ENCODE results near the gene FAM111B.
"Not testable (repeated sequence)": the region's sequence is repeated elsewhere in the genome, so short reads cannot be mapped to it uniquely, and the experiment has no call there.

FAM111B gene, protein sequence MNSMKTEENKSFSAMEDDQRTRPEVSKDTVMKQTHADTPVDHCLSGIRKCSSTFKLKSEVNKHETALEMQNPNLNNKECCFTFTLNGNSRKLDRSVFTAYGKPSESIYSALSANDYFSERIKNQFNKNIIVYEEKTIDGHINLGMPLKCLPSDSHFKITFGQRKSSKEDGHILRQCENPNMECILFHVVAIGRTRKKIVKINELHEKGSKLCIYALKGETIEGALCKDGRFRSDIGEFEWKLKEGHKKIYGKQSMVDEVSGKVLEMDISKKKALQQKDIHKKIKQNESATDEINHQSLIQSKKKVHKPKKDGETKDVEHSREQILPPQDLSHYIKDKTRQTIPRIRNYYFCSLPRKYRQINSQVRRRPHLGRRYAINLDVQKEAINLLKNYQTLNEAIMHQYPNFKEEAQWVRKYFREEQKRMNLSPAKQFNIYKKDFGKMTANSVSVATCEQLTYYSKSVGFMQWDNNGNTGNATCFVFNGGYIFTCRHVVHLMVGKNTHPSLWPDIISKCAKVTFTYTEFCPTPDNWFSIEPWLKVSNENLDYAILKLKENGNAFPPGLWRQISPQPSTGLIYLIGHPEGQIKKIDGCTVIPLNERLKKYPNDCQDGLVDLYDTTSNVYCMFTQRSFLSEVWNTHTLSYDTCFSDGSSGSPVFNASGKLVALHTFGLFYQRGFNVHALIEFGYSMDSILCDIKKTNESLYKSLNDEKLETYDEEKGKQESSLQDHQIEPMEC

DNA sequence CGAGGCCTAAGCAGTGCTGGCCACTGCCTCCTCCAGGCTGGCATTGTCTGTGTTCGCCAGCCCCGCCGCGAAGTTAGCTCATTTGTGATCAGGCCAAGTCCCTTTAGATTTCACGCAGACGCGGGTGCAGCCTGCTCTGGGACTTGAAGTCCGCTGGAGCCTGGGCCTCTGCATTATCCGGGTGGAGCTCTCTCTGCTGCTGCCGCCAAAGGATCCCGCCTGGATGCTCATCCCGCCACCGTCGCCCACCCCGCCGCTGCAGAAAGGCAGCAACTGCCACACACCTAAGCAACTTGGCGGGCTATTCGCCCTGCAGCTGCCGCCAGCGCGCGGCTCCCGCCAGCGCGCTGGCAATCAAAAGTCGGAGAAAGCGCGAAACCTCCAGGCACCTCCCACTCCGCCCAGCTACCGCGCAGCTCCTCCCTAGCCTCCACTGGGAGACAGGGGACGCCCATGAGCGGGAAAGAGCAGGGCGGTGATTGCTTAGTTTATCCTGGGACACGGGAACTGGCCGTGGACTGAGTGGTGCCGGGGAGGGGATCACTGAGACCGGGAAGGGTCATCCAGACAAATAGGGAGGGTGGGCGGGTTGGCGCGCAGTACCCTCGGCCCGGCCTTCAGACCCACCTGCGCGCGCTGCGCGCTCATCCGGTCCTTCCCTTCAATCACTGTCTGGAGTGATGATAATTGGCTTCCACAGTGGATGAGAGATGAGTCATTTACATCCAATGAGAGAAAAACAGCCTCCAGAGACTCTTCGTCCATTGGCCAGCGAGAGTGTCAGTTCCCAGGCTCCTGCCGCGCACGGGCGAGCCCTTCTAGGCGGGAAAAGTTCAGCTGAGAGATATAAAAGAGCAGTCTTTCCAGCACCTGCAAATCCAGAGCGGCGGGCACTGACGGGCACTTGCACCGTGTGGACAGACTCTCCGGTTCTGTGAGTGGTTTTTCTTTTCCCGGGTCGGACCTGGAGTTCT lies at the start of gene FAM111B:
FAM111B (plus strand) TSS at position 875 of the 974 bp plus-strand sequence. CDS start 2,389 bp downstream, outside the sequence.
- DNase-seq, result peak; percentile 31 to 41

GRCh38 chr11:59058120-59059033 lies 48.7 kb upstream of the FAM111B start:
- DNase-seq, result peak; percentile 48 to 80

DNA sequence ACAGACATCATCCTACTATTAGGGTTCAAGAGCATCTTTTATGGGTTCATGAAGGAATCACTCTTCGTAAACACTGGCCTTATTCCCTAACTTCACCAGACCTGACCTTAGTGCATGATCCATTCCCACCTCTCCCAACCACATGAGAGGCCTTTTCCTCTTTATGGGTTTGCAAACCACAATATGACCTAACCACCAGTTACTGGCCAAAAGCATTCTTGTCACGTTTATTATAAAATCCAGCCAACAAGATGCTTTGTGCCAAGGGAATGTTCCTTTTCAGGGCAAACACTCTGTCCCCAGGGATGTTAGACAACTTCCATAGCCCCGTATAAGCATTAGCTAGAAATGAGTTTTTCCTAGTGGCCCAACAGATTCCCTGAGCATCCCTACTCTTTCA lies 46.9 kb upstream of the FAM111B start:
- not testable (repeated sequence) for DNase-seq

DNA sequence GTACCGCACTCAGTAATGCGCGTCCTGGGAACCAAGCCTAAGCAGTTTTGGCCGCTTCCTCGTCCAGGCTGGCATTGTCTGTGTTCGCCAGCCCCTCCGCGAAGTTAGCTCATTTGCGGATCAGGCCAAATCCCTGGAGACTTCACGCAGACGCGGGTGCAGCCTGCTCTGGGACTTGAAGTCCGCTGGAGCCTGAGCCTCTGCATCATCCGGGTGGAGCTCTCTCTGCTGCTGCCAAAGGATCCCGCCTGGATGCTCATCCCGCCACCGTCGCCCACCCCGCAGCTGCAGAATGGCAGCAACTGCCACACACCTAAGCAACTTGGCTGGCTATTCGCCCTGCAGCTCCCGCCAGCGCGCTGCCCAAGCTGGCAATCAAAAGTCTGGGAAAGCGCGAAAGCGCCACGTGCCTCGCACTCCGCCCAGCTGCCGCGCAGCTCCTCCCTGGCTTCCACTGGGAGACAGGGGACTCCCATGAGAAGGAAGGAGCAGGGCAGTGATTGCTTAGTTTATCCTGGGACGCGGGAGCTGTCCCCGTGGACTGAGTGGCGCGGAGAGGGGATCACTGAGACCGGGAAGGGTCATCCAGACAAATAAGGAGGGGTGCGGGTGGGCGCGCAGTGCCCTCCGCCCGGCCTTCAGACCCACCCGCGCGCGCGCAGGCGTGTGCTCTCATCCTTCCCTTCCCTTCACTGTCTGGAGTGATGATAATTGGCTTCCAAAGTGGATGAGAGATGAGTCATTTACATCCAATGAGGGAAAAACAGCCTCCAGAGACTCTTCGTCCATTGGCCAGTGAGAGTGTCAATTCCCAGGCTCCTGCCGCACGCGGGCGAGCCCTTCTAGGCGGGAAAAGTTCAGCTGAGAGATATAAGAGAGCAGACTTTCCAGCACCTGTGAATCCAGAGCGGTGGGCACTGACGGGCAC lies 44.2 kb upstream of the FAM111B start:
- no peak for DNase-seq

DNA sequence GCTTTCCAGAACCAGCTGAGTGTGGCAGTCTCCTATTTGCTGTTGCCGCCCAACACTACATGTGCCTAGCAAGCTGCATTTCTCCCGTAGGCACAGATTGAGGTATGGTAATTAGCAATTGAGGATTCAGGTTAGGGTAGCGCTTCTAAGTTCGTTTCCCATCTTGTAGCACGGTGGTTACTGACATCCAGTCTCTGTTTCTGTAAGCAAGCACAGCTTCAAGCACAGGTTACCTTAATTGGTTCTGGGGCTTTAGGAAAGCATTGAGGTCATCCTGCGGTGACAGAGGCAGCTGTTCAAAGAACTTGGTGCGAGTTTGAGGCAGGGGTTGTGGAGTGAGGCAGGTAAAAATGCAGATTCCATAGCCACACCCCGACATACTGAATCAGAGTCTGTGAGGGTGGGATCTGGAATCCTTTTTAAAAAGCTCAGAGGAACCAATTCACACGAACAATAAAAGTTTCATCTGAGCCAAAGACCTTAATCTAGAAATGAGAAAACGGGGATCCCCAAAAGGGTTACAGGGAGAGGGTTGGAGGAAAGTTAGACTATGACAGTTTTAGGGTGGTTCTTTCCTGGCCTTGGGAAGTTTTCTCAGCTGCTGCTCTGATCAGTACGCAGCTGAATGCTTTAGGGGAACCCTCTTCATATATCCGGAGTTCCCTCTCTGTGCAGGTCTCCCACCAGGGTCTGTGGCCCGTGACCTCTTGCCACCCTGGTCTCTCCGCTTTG lies 42.9 kb upstream of the FAM111B start:
- DNase-seq, result not testable (repeated sequence)

DNA sequence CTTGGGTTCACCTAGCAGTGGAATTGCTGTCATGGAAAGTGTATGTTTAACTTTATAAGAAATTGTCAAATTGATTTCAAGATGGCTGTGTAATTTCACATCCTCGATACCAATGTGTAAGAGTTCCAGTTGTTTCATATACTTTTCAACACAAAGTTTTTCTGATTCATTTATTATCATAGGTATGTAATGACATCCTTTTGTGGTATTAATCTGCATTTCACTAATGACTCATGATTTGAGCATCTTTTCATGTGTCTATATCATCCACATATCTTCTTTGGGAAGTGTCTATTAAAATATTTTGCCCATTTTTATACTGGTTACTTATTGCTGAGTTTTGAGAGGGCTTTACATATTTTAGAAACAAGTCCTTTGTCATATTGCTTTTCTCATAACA lies 38.0 kb upstream of the FAM111B start:
- DNase-seq, result no peak

GRCh38 chr11:59076876-59077571 lies 30.0 kb upstream of the FAM111B start:
- no peak for DNase-seq

GRCh38 chr11:59078435-59078834 lies 28.6 kb upstream of the FAM111B start:
- no peak for DNase-seq

GRCh38 chr11:59079086-59079485 lies 28.0 kb upstream of the FAM111B start:
- no peak for DNase-seq

- not testable (repeated sequence) for DNase-seq
These were observed 26.6 kb upstream of the FAM111B start for GRCh38 chr11:59080421-59080820.

DNA sequence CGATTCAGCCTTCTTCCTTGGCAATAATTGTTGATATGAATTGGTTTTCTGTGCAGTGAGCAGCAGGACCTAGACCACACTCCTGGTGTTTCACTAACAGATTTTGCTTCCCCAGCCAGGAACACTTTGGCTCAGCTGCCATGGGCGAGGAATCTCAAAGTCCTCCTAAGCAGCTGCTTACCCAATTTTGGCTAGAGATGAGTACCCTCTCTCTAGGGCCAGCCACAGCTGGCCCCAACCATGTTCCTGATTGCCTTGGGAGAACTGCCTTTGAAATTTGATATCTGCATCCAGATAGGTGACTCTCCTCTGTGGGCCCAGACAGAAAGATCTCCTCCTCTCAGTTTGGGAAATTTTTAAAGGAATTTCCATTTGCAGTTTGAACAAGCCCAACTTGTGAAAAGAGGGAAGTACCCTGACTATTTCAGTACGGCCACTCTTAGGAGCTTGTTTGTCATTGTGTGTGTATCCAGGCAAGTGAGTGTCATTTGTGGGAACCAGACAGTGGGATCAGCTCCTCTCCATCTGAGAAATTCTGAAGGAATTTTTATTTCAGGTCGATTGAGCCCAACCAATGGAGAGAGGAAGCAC lies 25.5 kb upstream of the FAM111B start:
- not testable (repeated sequence) for DNase-seq

GRCh38 chr11:59086007-59086406 lies 21.0 kb upstream of the FAM111B start, which contains the start of gene GLYATL1B:
Gene GLYATL1B (plus strand): TSS chr11:59086307. CDS start chr11:59086307, 0 bp downstream.
- not testable (repeated sequence) for DNase-seq

DNA sequence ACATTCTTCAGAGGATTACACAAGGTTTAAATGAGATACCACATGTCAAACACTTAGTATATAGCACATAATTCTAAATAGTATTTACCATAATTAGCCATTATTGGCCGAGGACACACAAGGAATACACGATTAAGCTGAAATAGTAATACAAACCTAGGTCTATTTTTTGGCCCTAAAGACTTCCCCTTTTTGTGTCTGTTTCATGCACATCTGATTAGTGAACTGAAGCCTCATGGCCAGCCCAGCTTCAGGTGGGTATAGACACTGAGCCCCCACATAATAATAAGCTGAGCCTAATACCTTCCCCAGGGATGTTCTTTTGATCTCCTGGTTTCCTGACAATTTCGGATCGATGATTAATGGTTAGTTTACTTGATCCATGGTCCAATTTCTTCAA lies 18.9 kb upstream of the FAM111B start:
- no peak for DNase-seq

- not testable (repeated sequence) for DNase-seq
These were observed 13.5 kb upstream of the FAM111B start for GRCh38 chr11:59093576-59093975.

DNA sequence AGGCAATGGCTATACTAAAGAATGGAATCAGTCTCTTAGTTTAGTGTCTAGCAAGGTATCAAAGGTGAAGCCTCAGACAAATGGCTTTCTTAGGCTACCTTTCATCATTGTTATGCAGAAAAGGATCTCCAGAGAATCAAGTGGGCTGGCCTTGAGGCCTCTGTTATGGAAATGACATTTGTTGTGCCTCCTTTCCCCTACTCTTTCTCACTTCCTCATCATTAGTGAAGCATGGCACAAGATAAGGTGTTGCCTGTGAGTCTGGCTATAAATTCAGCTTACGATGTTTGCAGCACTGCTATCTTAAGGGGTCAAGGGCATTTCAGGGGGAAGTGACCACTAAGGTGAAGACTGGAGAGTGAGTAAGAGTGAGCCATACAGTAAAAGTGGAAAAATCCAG lies 11.8 kb upstream of the FAM111B start:
- not testable (repeated sequence) for DNase-seq

GRCh38 chr11:59095972-59096575 lies 11.0 kb upstream of the FAM111B start:
- DNase-seq, result not testable (repeated sequence)

- DNase-seq, result peak; percentile 57 to 72
These were observed 9.8 kb upstream of the FAM111B start for GRCh38 chr11:59097113-59097708.

GRCh38 chr11:59097938-59098337 lies 9.1 kb upstream of the FAM111B start:
- not testable (repeated sequence) for DNase-seq

Data from activated CD4-positive, alpha-beta T cell treated with anti-CD3 and anti-CD28 coated beads for 4 hours (primary cell).